Panc1 (cell line): ENCODE measurements around the gene MAML3. TPM values are rescaled to one million over a fixed set of nuclear protein-coding genes. Genes with fewer than 3 reads are reported as not detected.

ENCODE experiments used
- ATAC-seq: fragments of 200-7000 bp; cut with Tn5 transposase; 2 replicates; pipeline ENCODE4 v1.9.1; 2020; ENCODE audit warnings: mild to moderate bottlenecking, moderate library complexity
- BruUV-seq: library from RNA; stranded (reverse); fragments of 400-500 nt; replicated peaks from 2 replicates; lab custom pipeline; 2021; lab: Mats Ljungman, UMichigan
- CTCF ChIA-PET: fragments of 300-600 bp; sonication (Branson Sonifier 250); formaldehyde crosslinking; loops from one replicate; lab custom pipeline; 2022; ENCODE audit warnings: antibody characterized with exemption; lab: Charles Lee
- POLR2A ChIA-PET: fragments of 300-600 bp; sonication (Branson Sonifier 250); formaldehyde crosslinking; loops from one replicate; lab custom pipeline; 2022; ENCODE audit warnings: antibody characterized with exemption; lab: Charles Lee
- DNase-seq: peaks from one replicate; pipeline ENCODE4 v3.0.0-alpha.2; 2010; ENCODE audit warnings: low read depth, low spot score
- H3K27ac ChIP-seq: 2 replicates; pipeline ENCODE4 v1.5.1; 2011; ENCODE audit warnings: mild to moderate bottlenecking, low read length, inconsistent platforms
- H3K27me3 ChIP-seq: fragments of 200-500 bp; sonication (Bioruptor generic); 2 replicates; pipeline ENCODE4 v1.6.0; 2014; ENCODE audit warnings: low read length, inconsistent platforms; ENCODE audit not compliant: control insufficient read depth, insufficient read depth
- H3K36me3 ChIP-seq: fragments of 200-500 bp; sonication (Bioruptor generic); 2 replicates; pipeline ENCODE4 v1.5.1; 2014; ENCODE audit warnings: inconsistent platforms, mild to moderate bottlenecking, low read length, moderate library complexity; ENCODE audit not compliant: control insufficient read depth, insufficient read depth
- H3K4me1 ChIP-seq: 2 replicates; pipeline ENCODE4 v1.5.1; 2011; ENCODE audit warnings: inconsistent platforms, mild to moderate bottlenecking, low read length, moderate library complexity; ENCODE audit not compliant: control insufficient read depth, insufficient read depth
- H3K4me3 ChIP-seq, 2 experiments: 2 replicates each; pipeline ENCODE4 v1.5.1; 2011 to 2012; ENCODE audit warnings: low read depth in 2 of 2, low read length in 2 of 2, mild to moderate bottlenecking in 2 of 2, inconsistent platforms in 1 of 2, moderate library complexity in 1 of 2
- H3K9me3 ChIP-seq: fragments of 200-500 bp; sonication (Bioruptor generic); 2 replicates; pipeline ENCODE4 v1.5.1; 2014; ENCODE audit warnings: low read depth, mild to moderate bottlenecking, inconsistent platforms, low read length, moderate library complexity; ENCODE audit not compliant: control insufficient read depth, insufficient read depth
- CTCF ChIP-seq: fragments of 450-650 bp; IDR thresholded peaks from 2 replicates; pipeline ENCODE4 v1.5.1; 2017; ENCODE audit warnings: mild to moderate bottlenecking
- POLR2AphosphoS5 ChIP-seq: IDR thresholded peaks from 2 replicates; pipeline ENCODE4 v1.6.1; 2012; ENCODE audit warnings: mild to moderate bottlenecking, low read depth, low read length, moderate library complexity
- REST ChIP-seq, 2 experiments: IDR thresholded peaks; 2 replicates each; pipeline ENCODE4 v1.6.1; 2011 to 2012; ENCODE audit warnings: low read depth in 2 of 2, control low read depth in 1 of 2, low read length in 1 of 2, mild to moderate bottlenecking in 1 of 2, moderate library complexity in 1 of 2; ENCODE audit not compliant: insufficient read depth in 1 of 2
- SIN3A ChIP-seq: IDR thresholded peaks from 2 replicates; pipeline ENCODE4 v1.6.1; 2012; ENCODE audit warnings: low read depth, mild to moderate bottlenecking, low read length, moderate library complexity, borderline replicate concordance; ENCODE audit not compliant: insufficient read depth
- TCF7L2 ChIP-seq: IDR thresholded peaks from 2 replicates; pipeline ENCODE4 v1.6.1; 2011; ENCODE audit warnings: mild to moderate bottlenecking, low read depth, low read length, inconsistent platforms
- in situ Hi-C: cut with HindIII; loops from 2 replicates; pipeline ENCODE4 v1.10.0; 2016; ENCODE audit warnings: low sequenced_read_pairs, low pct_unique_long_range_greater_than_20kb
- intact Hi-C: fragments of 100-400 bp; cut with micrococcal nuclease; formaldehyde crosslinking; loops from one replicate; pipeline ENCODE4 v1.10.0; 2022; ENCODE audit not compliant: unreplicated experiment
- total RNA-seq: library from RNA; stranded (reverse); gene quantifications from one replicate; pipeline ENCODE4 v1.2.1, GENCODE V29; 2021; ENCODE audit not compliant: unreplicated experiment

MAML3 gene
- total RNA-seq, 1 experiment from 2014 or later, result 7.7 TPM

GRCh38 chr4:139962130-139962684 is 191.8 kb downstream of the MAML3 start:
- CTCF ChIA-PET, result no interaction called here
- H3K4me1 ChIP-seq, result no peaks in the 10 kb centered on the region; the same call in 1 of the 2 replicates
- H3K36me3 ChIP-seq, result no peaks in the 10 kb centered on the region
- ATAC-seq, result no peak
- no peak overlapping the region for H3K27ac ChIP-seq
- no peak for DNase-seq
- POLR2A ChIA-PET, result no interaction called here
- no TSS peak for BruUV-seq
- intact Hi-C loops (no loop called here), in situ Hi-C loops (no loop called here)
- no peaks in the 10 kb centered on the region for H3K27me3 ChIP-seq
- no peak for TF ChIP-seq SIN3A
- no peak for TF ChIP-seq REST (IDR thresholded peaks at IDR 0.05; ENCODE audit: insufficient read depth in 1 of 2, low read depth in 2 of 2, low read length in 1 of 2)
- no peak for TF ChIP-seq CTCF
- TF ChIP-seq POLR2AphosphoS5, result no peak
- no peak overlapping the region for H3K4me3 ChIP-seq
- no peaks in the 10 kb centered on the region for H3K9me3 ChIP-seq

GRCh38 chr4:139961344-139961946 is 192.5 kb downstream of the MAML3 start:
- intact Hi-C loops, result no loop called here
- Histone ChIP-seq H3K27ac (no peak overlapping the region), H3K4me3 (no peak overlapping the region), H3K27me3 (no peaks in the 10 kb centered on the region), H3K4me1 (no peaks in the 10 kb centered on the region; the same call in 1 of the 2 replicates), H3K9me3 (no peaks in the 10 kb centered on the region), H3K36me3 (no peaks in the 10 kb centered on the region)
- no peak for ATAC-seq
- ChIA-PET CTCF (no interaction called here), POLR2A (no interaction called here)
- no TSS peak for BruUV-seq
- DNase-seq, result no peak
- in situ Hi-C loops, result no loop called here
- no peak for TF ChIP-seq REST (IDR thresholded peaks at IDR 0.05; ENCODE audit: insufficient read depth in 1 of 2, low read depth in 2 of 2, low read length in 1 of 2)
- TF ChIP-seq SIN3A, result no peak
- no peak for TF ChIP-seq POLR2AphosphoS5
- no peak for TF ChIP-seq TCF7L2
- TF ChIP-seq CTCF, result no peak
